HepG2 (cell line): ENCODE results near the gene ADGRD1.

Experiments used
- CHCHD3 ChIP-seq: sonication (generic); formaldehyde crosslinking; IDR thresholded peaks from 2 replicates; pipeline ENCODE4 v1.8.0; 2022; ENCODE audit warnings: mild to moderate bottlenecking, missing genetic modification reagents, moderate library complexity
- ELF1 ChIP-seq: sonication (generic); formaldehyde crosslinking; IDR thresholded peaks from 2 replicates; pipeline ENCODE4 v1.4.0; 2020; ENCODE audit warnings: missing genetic modification reagents
- FOXK2 ChIP-seq: fragments of 450-650 bp; IDR thresholded peaks from 2 replicates; pipeline ENCODE4 v1.6.1; 2016
- GABPA ChIP-seq, 2 experiments: IDR thresholded peaks; 2 replicates each; pipeline ENCODE4 v1.6.1; 2011 to 2016; ENCODE audit warnings: low read depth in 2 of 2, low read length in 1 of 2, missing biosample characterization in 1 of 2, missing genetic modification characterization in 1 of 2
- HOXA5 ChIP-seq: sonication (generic); formaldehyde crosslinking; IDR thresholded peaks from 2 replicates; pipeline ENCODE4 v1.4.0; 2020; ENCODE audit warnings: missing genetic modification reagents
- JUN ChIP-seq: sonication (generic); formaldehyde crosslinking; IDR thresholded peaks from 2 replicates; pipeline ENCODE4 v1.4.0; 2020; ENCODE audit warnings: mild to moderate bottlenecking, missing genetic modification reagents
- KDM3A ChIP-seq: IDR thresholded peaks from 2 replicates; pipeline ENCODE4 v1.6.1; 2018; ENCODE audit warnings: low read depth, missing compliant biosample characterization
- MTF1 ChIP-seq: sonication (generic); formaldehyde crosslinking; IDR thresholded peaks from 2 replicates; pipeline ENCODE4 v1.5.0; 2020; ENCODE audit warnings: missing genetic modification reagents
- NR2F1 ChIP-seq, 2 experiments: fragments of 450-650 bp in 1 of 2; formaldehyde crosslinking in 1 of 2; IDR thresholded peaks; 2 replicates each; pipeline versions ENCODE4 v1.5.0 to v1.6.1; 2016 to 2020; ENCODE audit warnings: mild to moderate bottlenecking in 1 of 2, missing compliant biosample characterization in 1 of 2, missing genetic modification reagents in 1 of 2, moderate library complexity in 1 of 2
- SRF ChIP-seq: IDR thresholded peaks from 2 replicates; pipeline ENCODE4 v1.6.1; 2011; ENCODE audit warnings: mild to moderate bottlenecking, low read depth, low read length, moderate library complexity
- ZNF121 ChIP-seq: sonication (generic); formaldehyde crosslinking; IDR thresholded peaks from 2 replicates; pipeline ENCODE4 v1.5.0; 2020; ENCODE audit warnings: mild to moderate bottlenecking, missing genetic modification reagents
- TF ChIP-seq, protein P1 (sequence below): IDR thresholded peaks from 2 replicates; pipeline ENCODE4 v1.6.1; 2016; ENCODE audit warnings: low read depth

DNA sequence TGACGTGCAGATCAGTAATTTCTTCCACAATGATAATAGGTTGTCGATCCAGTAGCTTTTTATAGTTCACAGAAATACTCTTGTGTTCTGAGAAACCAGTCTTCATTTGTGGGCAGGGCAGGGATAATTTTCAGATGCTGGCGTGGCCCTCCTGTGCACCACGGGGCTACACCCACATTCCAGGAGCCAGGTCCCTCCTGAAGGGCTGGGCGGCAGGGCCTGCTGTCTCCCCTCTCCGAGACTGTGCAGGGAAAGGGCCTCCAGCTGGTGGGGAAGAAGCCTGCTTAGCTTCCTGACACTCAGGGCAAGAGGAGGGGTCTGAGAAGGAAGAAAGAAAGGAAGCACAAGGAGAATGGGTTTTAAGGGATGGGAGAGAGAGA lies 94.9 kb downstream of the ADGRD1 start:
- TF ChIP-seq JUN (CRISPR knock-in tag) (no peak), HOXA5 (no peak), CHCHD3 (CRISPR knock-in tag) (no peak), ZNF121 (no peak), GABPA (IDR thresholded peaks at IDR 0.05; ENCODE audit: low read depth, low read length) (no peak), GABPA (CRISPR knock-in tag; IDR thresholded peaks at IDR 0.05; ENCODE audit: low read depth) (no peak), ELF1 (CRISPR knock-in tag) (no peak), NR2F1 (CRISPR knock-in tag; IDR thresholded peaks at IDR 0.05) (no peak), SRF (no peak), KDM3A (CRISPR knock-in tag) (no peak), FOXK2 (no peak), MTF1 (no peak)
- TF ChIP-seq, protein P1, sequence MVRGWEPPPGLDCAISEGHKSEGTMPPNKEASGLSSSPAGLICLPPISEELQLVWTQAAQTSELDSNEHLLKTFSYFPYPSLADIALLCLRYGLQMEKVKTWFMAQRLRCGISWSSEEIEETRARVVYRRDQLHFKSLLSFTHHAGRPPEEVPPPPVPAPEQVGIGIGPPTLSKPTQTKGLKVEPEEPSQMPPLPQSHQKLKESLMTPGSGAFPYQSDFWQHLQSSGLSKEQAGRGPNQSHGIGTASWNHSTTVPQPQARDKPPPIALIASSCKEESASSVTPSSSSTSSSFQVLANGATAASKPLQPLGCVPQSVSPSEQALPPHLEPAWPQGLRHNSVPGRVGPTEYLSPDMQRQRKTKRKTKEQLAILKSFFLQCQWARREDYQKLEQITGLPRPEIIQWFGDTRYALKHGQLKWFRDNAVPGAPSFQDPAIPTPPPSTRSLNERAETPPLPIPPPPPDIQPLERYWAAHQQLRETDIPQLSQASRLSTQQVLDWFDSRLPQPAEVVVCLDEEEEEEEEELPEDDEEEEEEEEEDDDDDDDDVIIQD (CRISPR knock-in tag): no peak
